SJCRH30 (cell line): ENCODE data around the gene GLB1L3. TPM values are rescaled to one million over a fixed set of nuclear protein-coding genes. Genes with fewer than 3 reads are reported as not detected.
"Not testable (repeated sequence)": the region's sequence is repeated elsewhere in the genome, so short reads cannot be mapped to it uniquely, and the experiment has no call there.

Experiments used
- DNase-seq, 2 experiments: peaks; one replicate each; pipeline ENCODE4 v3.0.0-alpha.2; 2015 to 2020
- H3K27ac ChIP-seq: fragments of 250-450 bp; sonication (Bioruptor Pico); 2 replicates; pipeline ENCODE4 v1.5.1; 2020; ENCODE audit warnings: mild to moderate bottlenecking, moderate library complexity
- H3K27me3 ChIP-seq: fragments of 250-450 bp; sonication (Bioruptor Pico); 2 replicates; pipeline ENCODE4 v1.5.1; 2020; ENCODE audit warnings: mild to moderate bottlenecking, moderate library complexity
- H3K36me3 ChIP-seq: fragments of 250-450 bp; sonication (Bioruptor Pico); 2 replicates; pipeline ENCODE4 v1.5.1; 2020; ENCODE audit warnings: mild to moderate bottlenecking, moderate library complexity
- H3K4me1 ChIP-seq: fragments of 250-450 bp; sonication (Bioruptor Pico); 2 replicates; pipeline ENCODE4 v1.5.1; 2020; ENCODE audit warnings: mild to moderate bottlenecking, moderate library complexity
- H3K4me3 ChIP-seq: fragments of 250-450 bp; sonication (Bioruptor Pico); 2 replicates; pipeline ENCODE4 v1.5.1; 2020; ENCODE audit warnings: mild to moderate bottlenecking, moderate library complexity
- H3K9me3 ChIP-seq: fragments of 250-450 bp; sonication (Bioruptor Pico); replicated peaks from 2 replicates; pipeline ENCODE4 v1.5.1; 2020; ENCODE audit warnings: mild to moderate bottlenecking, moderate library complexity
- total RNA-seq: library from RNA; depleted of rRNA; stranded (reverse); fragments of >200 nt; shearing (Covaris generic); gene quantifications from 2 replicates; pipeline ENCODE4 v1.2.3, GENCODE V29; 2014

The GLB1L3 gene
- total RNA-seq, 1 experiment from 2014 or later = not detected

GRCh38 chr11:134277183-134278001 lies 1.2 kb downstream of the GLB1L3 start:
- Histone ChIP-seq H3K36me3 (no peaks in the 10 kb centered on the region), H3K27me3 (peaks cover 3% of the 10 kb centered on the region; the same call in 1 of the 2 replicates), H3K4me1 (peaks cover 3% of the 10 kb centered on the region; the same call in 1 of the 2 replicates), H3K4me3 (no peak overlapping the region), H3K27ac (no peak overlapping the region), H3K9me3 (no peaks in the 10 kb centered on the region)
- no peak for DNase-seq

DNA sequence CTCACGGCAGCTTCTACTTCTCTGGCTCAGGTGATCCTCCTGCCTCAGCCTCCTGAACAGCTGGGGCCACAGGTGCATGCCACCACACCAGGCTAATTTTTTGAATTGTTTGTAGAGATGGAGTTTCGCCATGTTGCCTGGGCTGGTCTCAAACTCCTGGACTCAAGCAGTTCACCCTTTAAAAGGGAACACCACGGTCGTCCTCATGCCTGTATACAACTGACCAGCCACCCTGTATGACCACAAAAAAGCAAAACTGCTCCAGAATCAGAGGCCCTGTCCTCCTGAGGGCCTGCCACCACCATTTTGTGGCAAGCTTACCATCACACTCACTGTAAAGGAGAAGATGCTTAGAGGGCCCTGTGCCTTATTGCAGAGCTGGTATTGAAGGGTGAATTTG lies 2.2 kb downstream of the GLB1L3 start:
- Histone ChIP-seq H3K36me3 (no peaks in the 10 kb centered on the region), H3K4me3 (no peak overlapping the region), H3K27ac (no peak overlapping the region), H3K4me1 (no peaks in the 10 kb centered on the region), H3K9me3 (no peaks in the 10 kb centered on the region), H3K27me3 (no peaks in the 10 kb centered on the region; the same call in 1 of the 2 replicates)
- DNase-seq = no peak

DNA sequence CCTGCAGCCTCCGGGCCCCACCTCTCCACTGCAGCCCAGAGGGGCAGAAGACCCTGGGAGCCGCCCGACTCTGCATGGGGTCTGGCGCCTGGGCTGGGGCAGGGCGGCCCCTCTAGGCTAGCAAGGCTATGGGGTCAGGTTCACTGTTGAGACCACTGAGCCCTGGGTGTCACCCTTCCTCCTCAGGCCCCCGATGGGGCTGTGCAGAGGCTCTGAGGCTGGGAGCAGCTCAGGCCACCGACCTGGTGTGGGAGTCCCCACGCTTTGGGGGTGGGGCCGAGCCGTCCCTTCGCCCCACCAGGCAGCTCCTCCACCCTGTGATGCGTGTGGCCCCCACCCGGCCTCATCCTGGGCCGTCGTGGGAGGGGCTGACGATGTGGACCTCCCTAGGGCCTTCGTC lies 5.5 kb downstream of the GLB1L3 start:
- not testable (repeated sequence) for H3K27ac ChIP-seq, H3K9me3 ChIP-seq, H3K4me1 ChIP-seq, H3K36me3 ChIP-seq, H3K4me3 ChIP-seq, H3K27me3 ChIP-seq, DNase-seq

DNA sequence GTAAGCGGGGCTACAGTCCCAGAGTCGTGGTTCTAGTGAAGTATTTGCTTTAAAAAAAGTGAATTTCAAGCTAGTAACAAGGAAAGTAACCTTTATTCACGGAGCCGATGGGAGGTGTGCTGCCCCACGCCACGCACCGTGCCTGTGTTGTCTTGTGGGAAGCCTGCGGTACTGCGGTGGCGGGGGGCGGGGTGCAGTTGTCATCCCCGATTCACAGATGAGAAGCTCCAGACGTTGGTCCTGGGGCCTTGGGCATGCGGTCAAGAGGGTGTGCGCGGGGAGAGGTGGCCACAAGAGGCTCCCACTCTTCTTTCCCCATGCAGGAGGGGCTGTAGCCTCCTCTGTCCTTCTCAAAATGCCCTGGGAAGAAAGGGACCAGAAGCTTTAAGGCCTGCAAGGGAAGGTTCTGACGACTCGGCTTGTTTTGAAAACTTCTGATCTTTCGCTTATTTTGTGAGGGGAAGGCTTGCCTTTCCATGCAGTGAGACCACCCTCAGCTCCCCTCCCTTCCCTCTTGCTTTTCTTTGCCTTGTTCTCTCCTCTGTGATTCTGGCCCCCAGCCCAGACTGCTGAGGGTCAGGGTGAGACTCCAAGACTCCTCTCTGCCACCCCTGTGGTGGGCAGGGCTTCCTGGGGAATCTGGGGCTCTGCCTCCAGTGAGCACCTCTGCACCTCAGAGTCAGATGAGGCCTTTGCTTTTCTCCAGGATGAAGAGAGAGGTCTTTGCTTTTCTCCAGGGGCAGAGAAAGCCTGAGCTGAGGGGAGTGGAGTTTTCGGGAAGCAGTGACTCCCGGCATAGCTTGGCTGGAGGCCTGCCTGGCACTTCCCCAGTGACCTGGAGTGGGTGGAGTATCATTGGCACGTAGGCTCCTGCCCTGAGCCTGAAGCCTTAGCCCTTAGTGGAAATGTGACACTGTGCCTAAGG lies 6.2 kb downstream of the GLB1L3 start:
- no peaks in the 10 kb centered on the region for H3K36me3 ChIP-seq

GRCh38 chr11:134283461-134284230 lies 7.5 kb downstream of the GLB1L3 start:
- H3K27ac ChIP-seq = no peak overlapping the region
- no peak for DNase-seq
- no peaks in the 10 kb centered on the region for H3K4me1 ChIP-seq
- no peak overlapping the region for H3K4me3 ChIP-seq
- H3K9me3 ChIP-seq = no peaks in the 10 kb centered on the region
- H3K27me3 ChIP-seq = no peaks in the 10 kb centered on the region
- no peaks in the 10 kb centered on the region for H3K36me3 ChIP-seq

More for the DNA sequence above, 6.2 kb downstream of the GLB1L3 start:
- Histone ChIP-seq H3K9me3 (no peaks in the 10 kb centered on the region), H3K27me3 (no peaks in the 10 kb centered on the region), H3K4me3 (no peak overlapping the region), H3K4me1 (no peaks in the 10 kb centered on the region), H3K27ac (no peak overlapping the region)
- no peak for DNase-seq

DNA sequence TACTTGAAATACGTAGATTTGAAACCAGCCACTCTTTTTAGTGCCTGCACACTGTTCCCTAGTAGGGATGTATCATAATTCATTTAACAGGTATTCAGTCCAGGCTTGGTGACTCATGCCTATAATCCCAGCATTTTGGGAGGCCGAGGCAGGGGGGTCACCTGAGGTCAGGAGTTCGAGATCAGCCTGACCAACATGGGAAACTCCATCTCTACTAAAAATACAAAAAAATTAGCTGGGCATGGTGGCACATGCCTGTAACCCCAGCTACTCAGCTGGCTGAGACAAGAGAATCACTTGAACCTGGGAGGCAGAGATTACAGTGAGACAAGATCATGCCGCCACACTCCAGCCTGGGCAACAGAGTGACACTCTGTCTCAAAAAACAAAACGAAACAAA lies 8.2 kb downstream of the GLB1L3 start:
- not testable (repeated sequence) for H3K9me3 ChIP-seq, H3K4me3 ChIP-seq, H3K36me3 ChIP-seq, H3K27me3 ChIP-seq, H3K4me1 ChIP-seq, H3K27ac ChIP-seq, DNase-seq

GRCh38 chr11:134287561-134287960 lies 11.4 kb downstream of the GLB1L3 start:
- no peak overlapping the region for H3K27ac ChIP-seq
- no peak overlapping the region for H3K4me3 ChIP-seq
- H3K27me3 ChIP-seq = no peaks in the 10 kb centered on the region
- no peak for DNase-seq
- no peaks in the 10 kb centered on the region for H3K9me3 ChIP-seq
- no peaks in the 10 kb centered on the region for H3K4me1 ChIP-seq
- no peaks in the 10 kb centered on the region for H3K36me3 ChIP-seq

DNA sequence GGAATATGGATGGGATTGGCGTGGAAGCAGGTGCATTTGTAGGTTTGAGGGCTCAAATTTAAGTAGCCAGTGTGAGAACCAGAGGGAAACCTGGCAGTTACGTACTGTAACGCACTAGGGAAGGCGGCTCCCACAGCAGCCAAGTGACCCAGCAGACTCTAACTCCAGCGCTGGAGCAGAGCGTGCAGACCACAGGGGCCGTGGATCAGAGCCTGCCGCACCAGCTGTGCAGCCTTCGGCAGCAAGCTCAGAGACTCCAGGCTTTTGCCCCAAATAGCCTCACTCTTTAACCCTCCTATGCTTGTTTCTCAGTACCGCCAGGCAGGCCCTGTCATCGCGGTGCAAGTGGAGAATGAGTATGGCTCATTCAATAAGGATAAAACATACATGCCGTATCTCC lies 12.3 kb downstream of the GLB1L3 start:
- Histone ChIP-seq H3K27ac (no peak overlapping the region), H3K4me3 (no peak overlapping the region), H3K27me3 (no peaks in the 10 kb centered on the region), H3K4me1 (no peaks in the 10 kb centered on the region), H3K9me3 (no peaks in the 10 kb centered on the region), H3K36me3 (no peaks in the 10 kb centered on the region)
- no peak for DNase-seq

GRCh38 chr11:134289167-134289566 lies 13.0 kb downstream of the GLB1L3 start:
- Histone ChIP-seq H3K4me1 (no peaks in the 10 kb centered on the region), H3K27me3 (no peaks in the 10 kb centered on the region), H3K9me3 (no peaks in the 10 kb centered on the region), H3K27ac (no peak overlapping the region), H3K36me3 (no peaks in the 10 kb centered on the region), H3K4me3 (no peak overlapping the region)
- no peak for DNase-seq

- Histone ChIP-seq H3K4me3 (no peak overlapping the region), H3K27ac (no peak overlapping the region), H3K9me3 (no peaks in the 10 kb centered on the region), H3K4me1 (no peaks in the 10 kb centered on the region), H3K36me3 (no peaks in the 10 kb centered on the region), H3K27me3 (no peaks in the 10 kb centered on the region)
- DNase-seq = no peak
Measured at GRCh38 chr11:134289789-134290188, 13.6 kb downstream of the GLB1L3 start.

DNA sequence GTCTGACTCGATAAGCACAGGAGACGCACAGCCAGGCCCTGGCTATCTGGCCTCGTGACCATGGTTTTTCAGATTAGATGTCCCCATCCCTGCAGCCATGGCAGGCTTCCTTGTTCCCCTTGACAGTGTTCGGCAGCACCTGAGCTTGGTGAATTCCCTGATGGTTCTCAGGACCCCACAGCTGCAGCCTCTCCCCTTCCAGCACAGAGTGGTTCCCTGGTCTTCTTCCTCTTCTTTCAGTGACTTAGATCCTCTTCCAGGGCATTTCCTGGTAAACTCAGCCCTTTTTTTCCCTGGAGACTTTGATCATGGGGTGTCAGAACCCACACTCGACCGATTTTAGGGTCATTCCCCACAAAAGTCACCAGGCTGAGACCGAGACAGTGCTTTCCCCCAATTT lies 14.5 kb downstream of the GLB1L3 start:
- H3K9me3 ChIP-seq = no peaks in the 10 kb centered on the region
- no peaks in the 10 kb centered on the region for H3K4me1 ChIP-seq
- H3K36me3 ChIP-seq = no peaks in the 10 kb centered on the region
- H3K27ac ChIP-seq = no peak overlapping the region
- no peak overlapping the region for H3K4me3 ChIP-seq
- no peak for DNase-seq
- H3K27me3 ChIP-seq = no peaks in the 10 kb centered on the region

DNA sequence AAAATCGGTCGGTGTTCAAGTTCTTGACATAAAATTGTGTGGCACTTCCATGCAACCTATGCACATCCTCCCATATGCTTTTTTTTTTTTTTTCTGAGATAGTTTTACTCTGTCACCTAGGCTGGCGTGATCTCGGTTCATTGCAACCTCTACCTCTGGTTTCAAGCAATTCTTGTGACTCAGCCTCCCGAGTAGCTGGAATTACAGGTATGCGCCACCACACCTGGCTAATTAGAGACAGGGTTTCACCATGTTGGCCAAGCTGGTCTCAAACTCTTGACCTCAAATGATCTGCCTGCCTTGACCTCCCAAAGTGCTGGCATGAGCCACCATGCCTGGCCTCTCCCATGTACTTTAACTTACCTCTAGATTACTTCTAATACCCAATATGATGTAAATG lies 15.0 kb downstream of the GLB1L3 start:
- Histone ChIP-seq H3K9me3 (no peaks in the 10 kb centered on the region), H3K4me3 (no peak overlapping the region), H3K27ac (no peak overlapping the region), H3K4me1 (no peaks in the 10 kb centered on the region), H3K36me3 (no peaks in the 10 kb centered on the region), H3K27me3 (no peaks in the 10 kb centered on the region)
- DNase-seq = no peak

DNA sequence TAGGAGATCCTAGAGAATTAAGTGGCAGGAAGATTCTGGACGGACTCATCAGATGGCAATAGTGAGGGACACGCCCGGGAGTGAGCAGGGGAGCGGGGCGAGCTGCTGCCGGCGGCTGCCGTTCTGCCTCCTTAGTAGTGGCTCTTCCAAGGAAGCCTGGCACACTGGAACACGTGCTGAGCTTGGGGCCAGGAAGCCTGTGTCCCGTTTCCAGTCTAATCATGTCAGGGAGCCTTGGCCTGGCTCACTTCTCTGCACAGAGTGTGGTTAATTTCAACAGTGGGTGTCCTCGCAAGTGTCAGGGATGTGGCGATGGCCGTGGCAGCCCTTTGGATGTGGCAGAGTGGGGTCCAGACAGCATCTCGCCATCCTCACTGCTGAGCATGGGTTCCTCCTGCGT lies 16.5 kb downstream of the GLB1L3 start:
- Histone ChIP-seq H3K27me3 (no peaks in the 10 kb centered on the region), H3K4me3 (no peak overlapping the region), H3K4me1 (no peaks in the 10 kb centered on the region), H3K9me3 (no peaks in the 10 kb centered on the region), H3K36me3 (no peaks in the 10 kb centered on the region), H3K27ac (no peak overlapping the region)
- DNase-seq = no peak

- Histone ChIP-seq H3K4me3 (no peak overlapping the region), H3K36me3 (no peaks in the 10 kb centered on the region), H3K4me1 (no peaks in the 10 kb centered on the region), H3K27me3 (no peaks in the 10 kb centered on the region), H3K27ac (no peak overlapping the region), H3K9me3 (no peaks in the 10 kb centered on the region)
- no peak for DNase-seq
Measured at GRCh38 chr11:134293119-134294113, 17.2 kb downstream of the GLB1L3 start.
